ENCODE measurements around the gene RPS6KC1.
"Not testable (repeated sequence)": the region's sequence is repeated elsewhere in the genome, so short reads cannot be mapped to it uniquely, and the experiment has no call there.

The RPS6KC1 gene

GRCh38 chr1:213163278-213163711, 112.3 kb downstream of the RPS6KC1 start:
- DNase-seq: no peak

GRCh38 chr1:213164561-213164960, 113.5 kb downstream of the RPS6KC1 start:
- DNase-seq: no peak

- no peak for DNase-seq
Observed at GRCh38 chr1:213166852-213167251, 115.8 kb downstream of the RPS6KC1 start.

GRCh38 chr1:213171711-213172110, 120.7 kb downstream of the RPS6KC1 start:
- DNase-seq: no peak

- DNase-seq: no peak
Observed at GRCh38 chr1:213176341-213176740, 125.3 kb downstream of the RPS6KC1 start.

- no peak for DNase-seq
Observed at GRCh38 chr1:213179784-213180183, 128.7 kb downstream of the RPS6KC1 start.

- no peak for DNase-seq
Observed at GRCh38 chr1:213180833-213181232, 129.8 kb downstream of the RPS6KC1 start.

- DNase-seq: no peak
Observed at GRCh38 chr1:213183036-213183672, 132.1 kb downstream of the RPS6KC1 start.

GRCh38 chr1:213186168-213186567, 135.1 kb downstream of the RPS6KC1 start:
- no peak for DNase-seq

- DNase-seq: peak; percentile 34
Observed at GRCh38 chr1:213192026-213192425, 141.0 kb downstream of the RPS6KC1 start.

- no peak for DNase-seq
Observed at GRCh38 chr1:213194383-213194782, 143.3 kb downstream of the RPS6KC1 start.

- DNase-seq: no peak
Observed at GRCh38 chr1:213194855-213195254, 143.8 kb downstream of the RPS6KC1 start.

GRCh38 chr1:213196328-213197054, 145.4 kb downstream of the RPS6KC1 start:
- not testable (repeated sequence) for DNase-seq

GRCh38 chr1:213200630-213201029, 149.6 kb downstream of the RPS6KC1 start:
- DNase-seq: no peak

GRCh38 chr1:213201380-213202155, 150.5 kb downstream of the RPS6KC1 start:
- peak; percentile 82 for DNase-seq

- DNase-seq: no peak
Observed at GRCh38 chr1:213211201-213211600, 160.2 kb downstream of the RPS6KC1 start.

GRCh38 chr1:213219076-213219475, 168.0 kb downstream of the RPS6KC1 start:
- DNase-seq: not testable (repeated sequence)

GRCh38 chr1:213221209-213221608, 170.2 kb downstream of the RPS6KC1 start:
- no peak for DNase-seq

- DNase-seq: no peak
Observed at GRCh38 chr1:213227458-213227857, 176.4 kb downstream of the RPS6KC1 start.

GRCh38 chr1:213231795-213232231, 180.8 kb downstream of the RPS6KC1 start:
- peak; percentile 28 for DNase-seq

- no peak for DNase-seq
Observed at GRCh38 chr1:213242883-213243282, 191.8 kb downstream of the RPS6KC1 start.

- peak; percentile 50 for DNase-seq
Observed at GRCh38 chr1:213244664-213245091, 193.6 kb downstream of the RPS6KC1 start.

- no peak for DNase-seq
Observed at GRCh38 chr1:213245260-213245910, 194.3 kb downstream of the RPS6KC1 start.

Data from HCEC 1CT (cell line).